Loucy (cell line): ENCODE measurements around the gene SNORC.

Source experiments
- H2AFZ ChIP-seq: fragments of 200-600 bp; sonication (generic); 2 replicates; pipeline ENCODE4 v1.6.0; 2016; ENCODE audit warnings: antibody characterized with exemption, mild to moderate bottlenecking, low read length, moderate library complexity
- H3F3A ChIP-seq: fragments of 200-600 bp; 2 replicates; pipeline ENCODE4 v1.6.0; 2016; ENCODE audit warnings: antibody characterized with exemption, low read depth, mild to moderate bottlenecking
- H3K27me3 ChIP-seq: fragments of 200-600 bp; sonication (generic); 2 replicates; pipeline ENCODE4 v1.6.1; 2014; ENCODE audit warnings: low read length, mild to moderate bottlenecking; ENCODE audit not compliant: insufficient read depth, poor library complexity, severe bottlenecking
- H3K36me3 ChIP-seq: fragments of 200-600 bp; sonication (generic); 2 replicates; pipeline ENCODE4 v1.6.1; 2016; ENCODE audit warnings: low read length; ENCODE audit not compliant: insufficient read depth
- H3K4me1 ChIP-seq: fragments of 200-600 bp; sonication (generic); 2 replicates; pipeline ENCODE4 v1.5.1; 2014; ENCODE audit warnings: low read length, mild to moderate bottlenecking; ENCODE audit not compliant: insufficient read depth, poor library complexity, severe bottlenecking
- H3K4me2 ChIP-seq: fragments of 200-600 bp; sonication (generic); 2 replicates; pipeline ENCODE4 v1.6.0; 2014; ENCODE audit warnings: antibody characterized with exemption, low read length, low read depth, mild to moderate bottlenecking; ENCODE audit not compliant: poor library complexity, severe bottlenecking
- H3K4me3 ChIP-seq: fragments of 200-600 bp; sonication (generic); 2 replicates; pipeline ENCODE4 v1.5.1; 2014; ENCODE audit warnings: low read length, mild to moderate bottlenecking, mixed read lengths; ENCODE audit not compliant: poor library complexity, severe bottlenecking
- H3K79me2 ChIP-seq: fragments of 200-600 bp; sonication (generic); 2 replicates; pipeline ENCODE4 v1.6.1; 2014; ENCODE audit warnings: low read length; ENCODE audit not compliant: insufficient read depth
- H3K9ac ChIP-seq: fragments of 200-600 bp; sonication (generic); 2 replicates; pipeline ENCODE4 v1.6.0; 2014; ENCODE audit warnings: mild to moderate bottlenecking, low read depth, low read length, moderate library complexity; ENCODE audit not compliant: poor library complexity, severe bottlenecking
- H3K9me2 ChIP-seq: fragments of 200-600 bp; sonication (generic); replicated peaks from 2 replicates; pipeline ENCODE4 v1.6.1; 2016; ENCODE audit warnings: low read depth, low read length, mixed read lengths
- H3K9me3 ChIP-seq: fragments of 200-600 bp; sonication (generic); 2 replicates; pipeline ENCODE4 v1.6.1; 2014; ENCODE audit warnings: mild to moderate bottlenecking, antibody characterized with exemption, low read length, low read depth; ENCODE audit not compliant: insufficient read depth
- H4K20me1 ChIP-seq: fragments of 200-600 bp; sonication (generic); 2 replicates; pipeline ENCODE4 v1.6.0; 2014; ENCODE audit warnings: antibody characterized with exemption, low read length, mild to moderate bottlenecking; ENCODE audit not compliant: insufficient read depth, poor library complexity, severe bottlenecking
- CTCF ChIP-seq: fragments of 200-600 bp; sonication (generic); conservative IDR thresholded peaks from 2 replicates; pipeline ENCODE4 v1.5.1; 2014; ENCODE audit warnings: mild to moderate bottlenecking, antibody characterized with exemption, low read length
- EZH2phosphoT487 ChIP-seq: fragments of 200-600 bp; IDR thresholded peaks from 2 replicates; pipeline ENCODE4 v1.6.1; 2018; ENCODE audit warnings: antibody characterized with exemption, mild to moderate bottlenecking, moderate library complexity, borderline replicate concordance

SNORC gene

GRCh38 chr2:232872826-232873225, 2.8 kb downstream of the SNORC start:
- no peak overlapping the region for H2AFZ ChIP-seq
- H3K9me3 ChIP-seq = no peaks in the 10 kb centered on the region
- H3K4me1 ChIP-seq = no peaks in the 10 kb centered on the region
- H3K36me3 ChIP-seq = no peaks in the 10 kb centered on the region
- no peaks in the 10 kb centered on the region for H3K79me2 ChIP-seq
- no peaks in the 10 kb centered on the region for H3F3A ChIP-seq
- H3K4me3 ChIP-seq = no peak overlapping the region
- H3K9ac ChIP-seq = no peak overlapping the region
- no peak for TF ChIP-seq EZH2phosphoT487
- no peak for TF ChIP-seq CTCF
- no peaks in the 10 kb centered on the region for H3K9me2 ChIP-seq
- no peaks in the 10 kb centered on the region for H3K27me3 ChIP-seq
- H3K4me2 ChIP-seq = no peak overlapping the region
- no peaks in the 10 kb centered on the region for H4K20me1 ChIP-seq

GRCh38 chr2:232873292-232873908, 3.3 kb downstream of the SNORC start:
- Histone ChIP-seq H3K79me2 (no peaks in the 10 kb centered on the region), H3K4me2 (no peak overlapping the region), H3K27me3 (no peaks in the 10 kb centered on the region), H3F3A (no peaks in the 10 kb centered on the region), H3K9me2 (no peaks in the 10 kb centered on the region), H2AFZ (0 out of 2 replicates have a peak overlapping the region, but pooled peaks have one; percentile 46), H3K4me1 (no peaks in the 10 kb centered on the region), H4K20me1 (no peaks in the 10 kb centered on the region), H3K4me3 (no peak overlapping the region), H3K36me3 (no peaks in the 10 kb centered on the region), H3K9me3 (no peaks in the 10 kb centered on the region), H3K9ac (no peak overlapping the region)
- TF ChIP-seq CTCF (no peak), EZH2phosphoT487 (no peak)

GRCh38 chr2:232873909-232874641, 4.0 kb downstream of the SNORC start:
- H3K4me2 ChIP-seq = no peak overlapping the region
- H2AFZ ChIP-seq = peak overlapping the region; percentile 46; the same call in 1 of the 2 replicates
- H3K79me2 ChIP-seq = no peaks in the 10 kb centered on the region
- TF ChIP-seq EZH2phosphoT487 (no peak), CTCF (no peak)
- H3K9ac ChIP-seq = no peak overlapping the region
- no peaks in the 10 kb centered on the region for H3K9me3 ChIP-seq
- H3K36me3 ChIP-seq = no peaks in the 10 kb centered on the region
- no peak overlapping the region for H3K4me3 ChIP-seq
- H3K4me1 ChIP-seq = no peaks in the 10 kb centered on the region
- H3K27me3 ChIP-seq = no peaks in the 10 kb centered on the region
- H3F3A ChIP-seq = no peaks in the 10 kb centered on the region
- H4K20me1 ChIP-seq = no peaks in the 10 kb centered on the region
- H3K9me2 ChIP-seq = no peaks in the 10 kb centered on the region
